ENCODE data around the gene SMC5. TPM values are rescaled to one million over a fixed set of nuclear protein-coding genes. Genes with fewer than 3 reads are reported as not detected.

Gene SMC5
- total RNA-seq, 4 donors from 2014 or later: 23.4 to 74.4 (median 39.7) TPM

- ATAC-seq: no peak
- Histone ChIP-seq H3K27ac (no peak overlapping the region), H3K36me3 (no peaks in the 10 kb centered on the region), H3K4me1 (no peaks in the 10 kb centered on the region), H3K27me3 (no peaks in the 10 kb centered on the region), H3K9me3 (no peaks in the 10 kb centered on the region), H3K4me3 (no peak overlapping the region)
- TF ChIP-seq EP300 (IDR thresholded peaks at IDR 0.05) (no peak), POLR2AphosphoS5 (IDR thresholded peaks at IDR 0.05) (no peak), POLR2A (IDR thresholded peaks at IDR 0.05) (no peak)
- TF ChIP-seq, protein P1, sequence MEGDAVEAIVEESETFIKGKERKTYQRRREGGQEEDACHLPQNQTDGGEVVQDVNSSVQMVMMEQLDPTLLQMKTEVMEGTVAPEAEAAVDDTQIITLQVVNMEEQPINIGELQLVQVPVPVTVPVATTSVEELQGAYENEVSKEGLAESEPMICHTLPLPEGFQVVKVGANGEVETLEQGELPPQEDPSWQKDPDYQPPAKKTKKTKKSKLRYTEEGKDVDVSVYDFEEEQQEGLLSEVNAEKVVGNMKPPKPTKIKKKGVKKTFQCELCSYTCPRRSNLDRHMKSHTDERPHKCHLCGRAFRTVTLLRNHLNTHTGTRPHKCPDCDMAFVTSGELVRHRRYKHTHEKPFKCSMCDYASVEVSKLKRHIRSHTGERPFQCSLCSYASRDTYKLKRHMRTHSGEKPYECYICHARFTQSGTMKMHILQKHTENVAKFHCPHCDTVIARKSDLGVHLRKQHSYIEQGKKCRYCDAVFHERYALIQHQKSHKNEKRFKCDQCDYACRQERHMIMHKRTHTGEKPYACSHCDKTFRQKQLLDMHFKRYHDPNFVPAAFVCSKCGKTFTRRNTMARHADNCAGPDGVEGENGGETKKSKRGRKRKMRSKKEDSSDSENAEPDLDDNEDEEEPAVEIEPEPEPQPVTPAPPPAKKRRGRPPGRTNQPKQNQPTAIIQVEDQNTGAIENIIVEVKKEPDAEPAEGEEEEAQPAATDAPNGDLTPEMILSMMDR (IDR thresholded peaks at IDR 0.05): no peak
- 68 to 74% methylated on average over 4 to 6 of the region's 6 CpGs for WGBS, 2 donors (ENCODE audit: low coverage in 1 of 2)
These were observed 108.6 kb downstream of the SMC5 start for GRCh38 chr9:70367305-70367930.

- no peak overlapping the region for H3K4me3 ChIP-seq
- no peak overlapping the region for H3K27ac ChIP-seq
- no peaks in the 10 kb centered on the region for H3K36me3 ChIP-seq
- no peaks in the 10 kb centered on the region for H3K4me1 ChIP-seq
- TF ChIP-seq POLR2A (IDR thresholded peaks at IDR 0.05) (no peak), EP300 (IDR thresholded peaks at IDR 0.05) (no peak), POLR2AphosphoS5 (IDR thresholded peaks at IDR 0.05) (no peak)
- TF ChIP-seq, protein P1 (IDR thresholded peaks at IDR 0.05): no peak
- H3K9me3 ChIP-seq: no peaks in the 10 kb centered on the region
- ATAC-seq: no peak
- no peaks in the 10 kb centered on the region for H3K27me3 ChIP-seq
- WGBS, 2 donors (ENCODE audit: low coverage in 1 of 2): 75 to 89% methylated on average over 13 to 15 of the region's 17 CpGs
These were observed 116.3 kb downstream of the SMC5 start for GRCh38 chr9:70374962-70375618.

DNA sequence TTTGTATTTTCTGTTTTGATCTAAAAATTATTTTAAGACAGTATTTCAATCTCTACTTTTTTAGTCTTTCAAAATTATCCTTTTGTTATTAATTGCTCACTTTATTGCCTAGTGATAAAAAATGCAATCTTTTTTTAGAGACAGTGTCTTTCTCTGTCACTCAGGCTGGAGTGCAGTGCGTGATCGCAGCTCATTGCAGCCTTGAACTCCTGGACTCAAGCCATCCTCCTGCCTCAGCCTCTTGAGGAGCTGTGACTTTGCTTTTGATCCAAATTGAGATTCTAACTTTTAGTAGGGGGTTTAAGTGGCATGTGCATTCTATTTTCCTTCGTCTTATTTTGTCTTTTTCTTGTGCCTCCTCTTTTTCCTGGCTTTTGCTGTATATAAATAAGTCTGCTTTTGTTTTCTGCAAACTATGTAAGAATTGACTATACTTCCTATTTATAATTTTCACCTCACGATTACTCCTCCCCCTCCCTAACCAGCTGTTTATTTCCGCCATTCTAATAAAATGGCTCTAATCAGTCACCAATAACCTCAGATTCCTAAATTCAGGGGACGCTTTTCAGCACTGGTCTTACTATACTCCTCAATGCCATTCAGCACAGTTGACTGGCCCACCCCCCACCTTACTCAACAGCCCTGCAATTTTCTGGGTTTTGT, 123.4 kb downstream of the SMC5 start:
- Histone ChIP-seq H3K27me3 (no peaks in the 10 kb centered on the region), H3K36me3 (peaks cover 7 to 41% of the 10 kb centered on the region in 2 donors), H3K4me1 (peaks cover 2 to 55% (median 11%) of the 10 kb centered on the region in 3 donors), H3K27ac (no peak overlapping the region), H3K9me3 (no peaks in the 10 kb centered on the region), H3K4me3 (no peak overlapping the region)
- 77 to 79% methylated on average over 5 to 6 of the region's 6 CpGs for WGBS, 2 donors (ENCODE audit: low coverage in 1 of 2)
- TF ChIP-seq POLR2A (IDR thresholded peaks at IDR 0.05) (no peak), EP300 (IDR thresholded peaks at IDR 0.05) (no peak), POLR2AphosphoS5 (IDR thresholded peaks at IDR 0.05) (peak; percentile 32)
- TF ChIP-seq, protein P1 (IDR thresholded peaks at IDR 0.05): no peak
- ATAC-seq: no peak

DNA sequence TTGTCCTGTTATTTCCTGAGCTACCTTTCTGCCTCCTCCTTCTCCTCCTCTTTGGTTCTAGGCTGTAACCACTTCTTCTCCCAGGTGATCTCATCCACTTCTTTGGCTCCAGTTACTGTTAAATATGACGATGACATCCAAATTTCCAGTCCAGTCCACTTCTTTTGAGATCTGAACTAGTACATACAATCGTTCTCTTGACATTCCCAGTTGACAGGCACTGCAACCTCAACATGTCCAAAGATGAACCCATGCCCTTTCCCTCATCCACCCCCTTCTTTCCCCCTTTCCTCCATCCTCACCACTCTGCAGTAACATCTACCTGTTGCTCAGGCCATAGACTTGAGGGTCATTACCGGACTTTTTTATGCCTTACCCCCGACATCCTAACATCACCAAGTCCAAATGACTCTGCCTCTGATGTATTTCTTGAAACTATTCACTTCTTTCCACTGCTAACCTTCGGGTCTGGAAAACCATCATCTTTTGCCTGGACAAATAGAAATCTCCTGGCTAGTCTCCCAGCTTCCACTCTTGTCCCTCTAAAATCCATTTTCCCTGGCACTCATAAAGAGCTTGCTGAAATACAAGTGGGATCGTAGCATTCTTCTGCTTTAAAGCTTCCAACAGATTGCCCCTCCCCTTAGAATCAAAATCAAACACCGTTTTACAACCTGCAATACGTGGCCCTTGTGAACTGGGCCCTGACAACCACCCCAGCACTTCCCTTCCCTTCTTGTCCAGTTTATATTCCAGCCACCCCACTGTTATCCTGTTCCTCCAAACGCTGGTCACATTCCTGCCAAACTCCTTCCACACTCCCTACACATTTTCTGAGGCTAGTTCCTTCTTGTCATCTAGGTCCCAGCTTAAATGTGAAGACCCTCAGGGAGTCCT, 124.2 kb downstream of the SMC5 start:
- Histone ChIP-seq H3K9me3 (no peaks in the 10 kb centered on the region), H3K27ac (no peak overlapping the region), H3K4me3 (no peak overlapping the region), H3K4me1 (peaks cover 2 to 63% (median 11%) of the 10 kb centered on the region in 3 donors), H3K36me3 (peaks cover 7 to 49% of the 10 kb centered on the region in 2 donors), H3K27me3 (no peaks in the 10 kb centered on the region)
- TF ChIP-seq, protein P1 (IDR thresholded peaks at IDR 0.05): no peak
- peak; percentile 9 for TF ChIP-seq POLR2AphosphoS5 (IDR thresholded peaks at IDR 0.05)
- TF ChIP-seq POLR2A (IDR thresholded peaks at IDR 0.05): no peak
- no peak for TF ChIP-seq EP300 (IDR thresholded peaks at IDR 0.05)
- 66 to 77% methylated on average over 9 of the region's 9 CpGs for WGBS, 2 donors (ENCODE audit: low coverage in 1 of 2)
- no peak for ATAC-seq
